ENCODE measurements around the gene MAPRE2.

Gene MAPRE2

GRCh38 chr18:35132021-35132902, 91.0 kb downstream of the MAPRE2 start:
- DNase-seq (ENCODE audit: low read depth): no peak
- no peak overlapping the region for H3K4me3 ChIP-seq (replicated peaks; ENCODE audit: low read depth, low read length)
- TF ChIP-seq CTCF (IDR thresholded peaks at IDR 0.05; ENCODE audit: low read length, missing control alignments): no peak

GRCh38 chr18:35134190-35134730, 93.0 kb downstream of the MAPRE2 start:
- H3K4me3 ChIP-seq (replicated peaks; ENCODE audit: low read depth, low read length): no peak overlapping the region
- TF ChIP-seq CTCF (IDR thresholded peaks at IDR 0.05; ENCODE audit: low read length, missing control alignments): no peak
- DNase-seq (ENCODE audit: low read depth): no peak

- H3K4me3 ChIP-seq (replicated peaks; ENCODE audit: low read depth, low read length): no peak overlapping the region
- no peak for DNase-seq (ENCODE audit: low read depth)
- no peak for TF ChIP-seq CTCF (IDR thresholded peaks at IDR 0.05; ENCODE audit: low read length, missing control alignments)
Observed at GRCh38 chr18:35134791-35135531, 93.7 kb downstream of the MAPRE2 start.

- no peak for TF ChIP-seq CTCF (IDR thresholded peaks at IDR 0.05; ENCODE audit: low read length, missing control alignments)
- no peak overlapping the region for H3K4me3 ChIP-seq (replicated peaks; ENCODE audit: low read depth, low read length)
- no peak for DNase-seq (ENCODE audit: low read depth)
Observed at GRCh38 chr18:35136248-35136647, 95.0 kb downstream of the MAPRE2 start.

- TF ChIP-seq CTCF (IDR thresholded peaks at IDR 0.05; ENCODE audit: low read length, missing control alignments): no peak
- no peak for DNase-seq (ENCODE audit: low read depth)
Observed at GRCh38 chr18:35136885-35137284, 95.7 kb downstream of the MAPRE2 start.

GRCh38 chr18:35137632-35138031, 96.4 kb downstream of the MAPRE2 start:
- no peak for TF ChIP-seq CTCF (IDR thresholded peaks at IDR 0.05; ENCODE audit: low read length, missing control alignments)
- no peak overlapping the region for H3K4me3 ChIP-seq (replicated peaks; ENCODE audit: low read depth, low read length)
- no peak for DNase-seq (ENCODE audit: low read depth)

More at GRCh38 chr18:35136885-35137284, 95.7 kb downstream of the MAPRE2 start:
- no peak overlapping the region for H3K4me3 ChIP-seq (replicated peaks; ENCODE audit: low read depth, low read length)
